Lung (tissue), 12 donors: Measurements from ENCODE around the gene TMEM121B. TPM values are rescaled to one million over a fixed set of nuclear protein-coding genes. Genes with fewer than 3 reads are reported as not detected.

Source experiments
- ATAC-seq: fragments of 200-7000 bp; cut with Tn5 transposase; one replicate; pipeline ENCODE4 v1.9.1; 2020; ENCODE audit warnings: moderate number of reproducible peaks; ENCODE audit not compliant: insufficient read depth, low FRiP score
- DNase-seq, 3 donors: peaks; one replicate each; pipeline ENCODE4 v3.0.0-alpha.2; 2013 to 2017
- H3K27ac ChIP-seq, 2 donors: one replicate each; pipeline ENCODE4 v1.5.1; 2013; ENCODE audit warnings: mild to moderate bottlenecking in 2 of 2, moderate library complexity in 2 of 2, control low read depth in 1 of 2, inconsistent platforms in 1 of 2, low read depth in 1 of 2, low read length in 1 of 2
- H3K27me3 ChIP-seq, 3 donors: one replicate each; pipeline ENCODE4 v1.5.1; 2013; ENCODE audit warnings: low read length in 2 of 3; ENCODE audit not compliant: control insufficient read depth in 3 of 3, insufficient read depth in 3 of 3
- H3K36me3 ChIP-seq, 4 donors: one replicate each; pipeline ENCODE4 v1.5.1; 2013; ENCODE audit warnings: low read length in 4 of 4, mild to moderate bottlenecking in 1 of 4, moderate library complexity in 1 of 4; ENCODE audit not compliant: control insufficient read depth in 4 of 4, insufficient read depth in 4 of 4
- H3K4me1 ChIP-seq, 5 donors: one replicate each; pipeline ENCODE4 v1.5.1; 2013; ENCODE audit warnings: low read length in 5 of 5, mild to moderate bottlenecking in 2 of 5, moderate library complexity in 1 of 5; ENCODE audit not compliant: control insufficient read depth in 5 of 5, insufficient read depth in 5 of 5
- H3K4me3 ChIP-seq: one replicate; pipeline ENCODE4 v1.5.1; 2013; ENCODE audit warnings: mild to moderate bottlenecking, control low read depth, moderate library complexity
- H3K9ac ChIP-seq, 2 donors: one replicate each; pipeline ENCODE4 v1.5.1; 2013; ENCODE audit warnings: low read length in 2 of 2, control low read depth in 1 of 2; ENCODE audit not compliant: insufficient read depth in 1 of 2
- H3K9me3 ChIP-seq, 4 donors: one replicate each; pipeline ENCODE4 v1.5.1; 2013; ENCODE audit warnings: low read length in 3 of 4, mild to moderate bottlenecking in 1 of 4, moderate library complexity in 1 of 4; ENCODE audit not compliant: control insufficient read depth in 4 of 4, insufficient read depth in 3 of 4
- CTCF ChIP-seq: IDR thresholded peaks from 2 replicates; pipeline ENCODE4 v1.5.1; 2012; ENCODE audit warnings: mild to moderate bottlenecking; ENCODE audit errors: control extremely low read depth, extremely low read depth
- WGBS, 2 donors: extraction: QIAGEN DNeasy Blood & Tissue Kit; methylation state at CpG; one replicate each; pipeline ENCODE4 v1.1.7; 2013; 5-methylcytosine and 5-hydroxymethylcytosine counted together
- polyA plus RNA-seq, 2 donors: library from polyadenylated mRNA; stranded (reverse); fragments of 200-250 nt; gene quantifications; one replicate each; pipeline ENCODE4 v1.2.1, GENCODE V29; 2013
- total RNA-seq, 2 donors: library from RNA; depleted of rRNA in 1 of 2; stranded (reverse); fragments of >200 nt in 1 of 2; gene quantifications; one replicate each; pipeline ENCODE4 v1.2.1, GENCODE V29; 2014 to 2021
- donor health status: control.
- donor health status: control.
- donor health status: Bipolar disorder and iron deficiency.
- donor health status: healthy.
- donor health status: DM: yes; HTN: yes; CAD: no.

Gene TMEM121B
- total and polyA plus RNA-seq, 4 donors = 0.26 to 1.4 (median 0.56) TPM

DNA sequence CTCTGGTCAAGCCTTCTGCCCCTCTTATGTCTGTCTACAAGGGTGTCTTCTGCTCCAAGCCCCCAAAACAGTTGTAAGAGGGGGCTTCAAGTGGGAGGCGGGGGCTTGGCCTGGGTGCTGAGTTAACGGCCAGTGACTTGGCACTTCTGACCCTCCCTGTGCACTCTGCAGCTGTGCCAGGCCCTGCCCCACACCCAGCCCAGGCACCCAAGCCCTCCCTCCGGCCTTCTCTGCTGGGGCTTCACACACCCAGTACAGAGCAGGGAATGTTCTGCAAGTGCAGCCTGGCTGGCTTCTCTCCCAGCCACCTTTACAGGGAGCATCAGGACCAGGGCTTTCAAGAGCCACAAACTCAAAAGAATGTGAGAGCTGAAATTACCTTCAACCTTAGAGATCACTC is 3.8 kb downstream of the TMEM121B start:
- Histone ChIP-seq H3K9me3 (peaks cover 0 to 5% (median 0%) of the 10 kb centered on the region in 4 donors), H3K27me3 (peaks cover 4 to 21% (median 15%) of the 10 kb centered on the region in 3 donors), H3K4me1 (peaks cover 0 to 23% (median 4%) of the 10 kb centered on the region in 5 donors), H3K4me3 (no peak overlapping the region), H3K36me3 (no peaks in the 10 kb centered on the region), H3K9ac (no peak overlapping the region), H3K27ac (no peak overlapping the region)
- no peak for ATAC-seq
- 41 to 53% methylated on average over 3 of the region's 3 CpGs for WGBS, 2 donors
- no peak for TF ChIP-seq CTCF
- DNase-seq = no peak

DNA sequence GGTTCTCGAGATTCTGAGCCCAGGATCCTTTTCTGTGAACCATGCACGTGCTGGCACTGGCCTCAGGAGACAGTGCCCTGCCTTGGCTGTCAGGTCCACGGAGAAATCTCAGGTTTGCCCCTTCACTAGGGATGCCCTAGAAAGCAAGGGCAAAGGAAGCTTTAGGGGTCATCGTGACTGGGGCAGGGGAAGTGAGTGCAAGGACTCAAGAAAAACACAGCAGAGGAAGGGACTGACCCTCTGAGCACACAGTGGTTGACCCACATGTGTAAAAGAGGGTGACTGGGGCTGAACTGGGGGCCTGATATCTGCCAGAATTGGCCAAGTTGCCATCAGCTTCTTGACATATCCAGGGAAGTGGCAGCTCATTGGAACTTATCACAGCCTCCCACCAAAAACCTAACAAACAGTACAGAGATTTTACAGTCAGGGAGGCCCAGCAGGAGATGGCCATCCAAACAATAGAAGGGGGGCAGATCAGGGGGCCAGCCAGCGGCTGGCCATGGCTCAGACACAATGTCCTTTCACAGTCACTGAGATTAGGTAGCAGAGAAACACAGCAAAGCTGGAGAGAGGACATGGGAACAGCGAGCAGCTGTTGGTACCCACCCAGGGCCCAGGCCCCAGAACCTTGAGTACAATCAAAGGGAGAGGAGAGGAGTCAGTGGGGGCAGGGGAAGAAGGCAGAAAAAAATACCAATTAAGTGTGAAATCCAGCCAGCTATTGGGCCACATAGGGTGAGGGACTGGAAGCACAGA is 4.4 kb downstream of the TMEM121B start:
- Histone ChIP-seq H3K9me3 (peaks cover 0 to 4% (median 0%) of the 10 kb centered on the region in 4 donors), H3K4me1 (peaks cover 0 to 23% (median 4%) of the 10 kb centered on the region in 5 donors), H3K27ac (no peak overlapping the region), H3K4me3 (no peak overlapping the region), H3K27me3 (peaks cover 4 to 15% (median 9%) of the 10 kb centered on the region in 3 donors), H3K9ac (no peak overlapping the region), H3K36me3 (no peaks in the 10 kb centered on the region)
- no peak for ATAC-seq
- DNase-seq = no peak
- 29 to 43% methylated on average over 6 of the region's 6 CpGs for WGBS, 2 donors
- no peak for TF ChIP-seq CTCF

DNA sequence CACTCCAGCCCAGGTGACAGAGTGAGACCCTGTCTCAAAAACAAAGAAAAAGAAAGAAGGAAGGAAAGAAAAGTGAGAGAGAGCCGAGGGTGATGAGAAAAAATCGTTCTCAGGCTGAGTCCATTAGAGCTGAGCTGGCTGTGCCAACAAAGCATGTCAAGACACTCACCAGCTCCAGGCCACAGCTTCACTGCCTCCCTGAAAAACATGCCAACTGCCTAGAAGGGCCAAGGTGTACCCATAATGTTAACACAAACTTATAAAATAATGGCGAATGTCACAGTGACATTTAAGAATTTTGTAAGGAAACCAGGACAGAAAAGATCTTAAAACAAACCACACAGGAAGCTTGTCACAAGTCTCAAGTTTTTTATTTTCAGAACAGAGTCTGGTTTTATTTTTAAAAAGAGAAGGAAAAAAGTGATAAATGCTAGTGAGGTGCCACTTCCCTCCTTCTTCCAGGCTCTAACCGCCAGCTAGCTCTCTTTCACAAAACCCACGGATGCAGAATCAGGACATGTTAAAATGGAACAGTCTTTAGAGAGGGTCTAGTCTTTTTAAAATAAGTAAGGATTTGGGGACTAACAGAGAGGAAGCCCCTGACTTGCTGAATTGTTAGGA is 5.1 kb downstream of the TMEM121B start:
- Histone ChIP-seq H3K4me3 (no peak overlapping the region), H3K9me3 (peaks cover 0 to 4% (median 0%) of the 10 kb centered on the region in 4 donors), H3K27me3 (peaks cover 4 to 12% (median 6%) of the 10 kb centered on the region in 3 donors), H3K27ac (no peak overlapping the region), H3K9ac (no peak overlapping the region), H3K36me3 (no peaks in the 10 kb centered on the region), H3K4me1 (peaks cover 0 to 19% (median 3%) of the 10 kb centered on the region in 5 donors)
- 21 to 45% methylated on average over 5 of the region's 5 CpGs for WGBS, 2 donors
- no peak for TF ChIP-seq CTCF
- no peak for ATAC-seq
- no peak for DNase-seq
